ENCODE results near the gene TFEB.

TFEB gene

GRCh38 chr6:41640426-41640825 lies 95.0 kb downstream of the TFEB start:
- Mint-ChIP-seq H3K4me1 (ENCODE audit: low read depth) (peaks cover 11% of the 10 kb centered on the region), H3K4me3 (no peak overlapping the region), H3K27ac (no peak overlapping the region), H3K9me3 (no peaks in the 10 kb centered on the region), H3K36me3 (ENCODE audit: low read depth) (no peaks in the 10 kb centered on the region), H3K27me3 (peaks cover 67% of the 10 kb centered on the region)
- no peak for DNase-seq

GRCh38 chr6:41639809-41640371 lies 95.5 kb downstream of the TFEB start:
- Mint-ChIP-seq H3K27me3 (peaks cover 70% of the 10 kb centered on the region), H3K4me3 (no peak overlapping the region), H3K27ac (no peak overlapping the region), H3K9me3 (no peaks in the 10 kb centered on the region), H3K4me1 (ENCODE audit: low read depth) (peaks cover 11% of the 10 kb centered on the region), H3K36me3 (ENCODE audit: low read depth) (no peaks in the 10 kb centered on the region)
- no peak for DNase-seq

- DNase-seq: no peak
- Mint-ChIP-seq H3K4me1 (ENCODE audit: low read depth) (peaks cover 11% of the 10 kb centered on the region), H3K27me3 (peaks cover 77% of the 10 kb centered on the region), H3K36me3 (ENCODE audit: low read depth) (no peaks in the 10 kb centered on the region), H3K27ac (no peak overlapping the region), H3K4me3 (peak overlapping the region; percentile 43), H3K9me3 (no peaks in the 10 kb centered on the region)
Measured at GRCh38 chr6:41638935-41639808, 96.2 kb downstream of the TFEB start.

GRCh38 chr6:41638002-41638934 lies 97.1 kb downstream of the TFEB start, which contains the start of gene MDFI:
TSS of gene MDFI (plus strand) at chr6:41638468. CDS start at chr6:41638750, 282 bp downstream.
- Mint-ChIP-seq H3K9me3 (no peaks in the 10 kb centered on the region), H3K4me3 (peak within 1 kb of the TSS; percentile 64), H3K27ac (no peak within 1 kb of the TSS), H3K36me3 (ENCODE audit: low read depth) (no peaks in the 10 kb centered on the region), H3K27me3 (peaks cover 78% of the 10 kb centered on the region), H3K4me1 (ENCODE audit: low read depth) (peaks cover 11% of the 10 kb centered on the region)
- DNase-seq: no peak

- H3K27me3 Mint-ChIP-seq: peaks cover 72% of the 10 kb centered on the region
- no peaks in the 10 kb centered on the region for H3K9me3 Mint-ChIP-seq
- no peak for DNase-seq
- H3K27ac Mint-ChIP-seq: no peak overlapping the region
- H3K36me3 Mint-ChIP-seq (ENCODE audit: low read depth): no peaks in the 10 kb centered on the region
- peaks cover 11% of the 10 kb centered on the region for H3K4me1 Mint-ChIP-seq (ENCODE audit: low read depth)
- H3K4me3 Mint-ChIP-seq: peak overlapping the region; percentile 64
Measured at GRCh38 chr6:41637194-41638001, 98.0 kb downstream of the TFEB start.

GRCh38 chr6:41636833-41637193 lies 98.6 kb downstream of the TFEB start:
- DNase-seq: no peak
- Mint-ChIP-seq H3K27me3 (peaks cover 72% of the 10 kb centered on the region), H3K9me3 (no peaks in the 10 kb centered on the region), H3K4me3 (no peak overlapping the region), H3K4me1 (ENCODE audit: low read depth) (peaks cover 11% of the 10 kb centered on the region), H3K27ac (no peak overlapping the region), H3K36me3 (ENCODE audit: low read depth) (no peaks in the 10 kb centered on the region)

- Mint-ChIP-seq H3K27ac (no peak overlapping the region), H3K9me3 (no peaks in the 10 kb centered on the region)
- DNase-seq: no peak
Measured at GRCh38 chr6:41635365-41635764, 100.0 kb downstream of the TFEB start.

GRCh38 chr6:41634657-41635056 lies 100.8 kb downstream of the TFEB start:
- Mint-ChIP-seq H3K4me3 (no peak overlapping the region), H3K36me3 (ENCODE audit: low read depth) (no peaks in the 10 kb centered on the region), H3K27ac (no peak overlapping the region), H3K9me3 (no peaks in the 10 kb centered on the region), H3K27me3 (peaks cover 59% of the 10 kb centered on the region), H3K4me1 (ENCODE audit: low read depth) (peaks cover 11% of the 10 kb centered on the region)
- no peak for DNase-seq

More at GRCh38 chr6:41635365-41635764, 100.0 kb downstream of the TFEB start:
- peaks cover 66% of the 10 kb centered on the region for H3K27me3 Mint-ChIP-seq
- H3K36me3 Mint-ChIP-seq (ENCODE audit: low read depth): no peaks in the 10 kb centered on the region
- H3K4me1 Mint-ChIP-seq (ENCODE audit: low read depth): peaks cover 11% of the 10 kb centered on the region
- no peak overlapping the region for H3K4me3 Mint-ChIP-seq

All from activated T-cell treated with anti-CD3 and anti-CD28 coated beads, Interleukin-2, amount 50 U/mL, for 24 hours (primary cell).